ENCODE results near the gene ZNF225. TPM values are rescaled to one million over a fixed set of nuclear protein-coding genes. Genes with fewer than 3 reads are reported as not detected.

ZNF225 gene
- total RNA-seq, 4 donors from 2014 or later = 3.3 to 6.2 (median 3.9) TPM

GRCh38 chr19:44072543-44073401, 40.4 kb upstream of the ZNF225 start:
- DNase-seq (ENCODE audit: extremely low spot score) = no peak
- Histone ChIP-seq H3K4me3 (peak overlapping the region; percentile 54 to 75 (median 74)), H3K9me3 (peaks cover 0 to 18% (median 8%) of the 10 kb centered on the region in 4 donors), H3K27me3 (no peaks in the 10 kb centered on the region), H3K27ac (replicated peaks in 1 of 4) (peak overlapping the region in 3 of 4 donors; percentile 53 to 70 (median 61)), H3K4me1 (peaks cover 13 to 20% (median 16%) of the 10 kb centered on the region in 4 donors), H3K36me3 (peaks cover 0 to 17% (median 12%) of the 10 kb centered on the region in 4 donors)
- WGBS = 21% methylated on average over 18 of the region's 18 CpGs
- intact Hi-C loops (cut with DNase I) = loop anchor here (2.0 to 5.0 kb wide), 2 partner anchors 22 to 40 kb away; partner anchors contain the start of genes ZNF224 and ZNF225
- TF ChIP-seq CTCF (IDR thresholded peaks at IDR 0.05) (no peak), EP300 (IDR thresholded peaks at IDR 0.05) (no peak), POLR2AphosphoS5 (IDR thresholded peaks at IDR 0.05) (no peak), POLR2A (IDR thresholded peaks at IDR 0.05; ENCODE audit: low read depth) (no peak)

GRCh38 chr19:44076325-44076724, 36.9 kb upstream of the ZNF225 start:
- H3K36me3 ChIP-seq = peaks cover 8 to 47% (median 31%) of the 10 kb centered on the region in 4 donors
- 90% methylated on average over 2 of the region's 2 CpGs for WGBS
- H3K9me3 ChIP-seq = no peaks in the 10 kb centered on the region
- TF ChIP-seq CTCF (IDR thresholded peaks at IDR 0.05) (no peak), POLR2AphosphoS5 (IDR thresholded peaks at IDR 0.05) (no peak), POLR2A (IDR thresholded peaks at IDR 0.05; ENCODE audit: low read depth) (no peak), EP300 (IDR thresholded peaks at IDR 0.05) (no peak)
- H3K27me3 ChIP-seq = no peaks in the 10 kb centered on the region
- peaks cover 10 to 18% (median 16%) of the 10 kb centered on the region in 4 donors for H3K4me1 ChIP-seq
- intact Hi-C loops (cut with DNase I) = no loop called here
- H3K27ac ChIP-seq (replicated peaks in 1 of 4) = no peak overlapping the region
- no peak for DNase-seq (ENCODE audit: extremely low spot score)
- no peak overlapping the region for H3K4me3 ChIP-seq

- DNase-seq (ENCODE audit: extremely low spot score) = no peak
- H3K36me3 ChIP-seq = peaks cover under 1 to 23% (median 6%) of the 10 kb centered on the region in 4 donors
- H3K9me3 ChIP-seq = peaks cover 0 to 5% (median 0%) of the 10 kb centered on the region in 4 donors
- WGBS = 61% methylated on average over 4 of the region's 4 CpGs
- intact Hi-C loops (cut with DNase I) = no loop called here
- peaks cover 7 to 22% (median 17%) of the 10 kb centered on the region in 4 donors for H3K4me1 ChIP-seq
- TF ChIP-seq EP300 (IDR thresholded peaks at IDR 0.05) (no peak), POLR2A (IDR thresholded peaks at IDR 0.05; ENCODE audit: low read depth) (no peak), CTCF (IDR thresholded peaks at IDR 0.05) (no peak), POLR2AphosphoS5 (IDR thresholded peaks at IDR 0.05) (no peak)
- H3K27ac ChIP-seq (replicated peaks in 1 of 4) = no peak overlapping the region
- no peak overlapping the region for H3K4me3 ChIP-seq
- no peaks in the 10 kb centered on the region for H3K27me3 ChIP-seq
Measured at GRCh38 chr19:44092108-44092507, 21.1 kb upstream of the ZNF225 start.

- TF ChIP-seq EP300 (IDR thresholded peaks at IDR 0.05) = no peak
- TF ChIP-seq POLR2AphosphoS5 (IDR thresholded peaks at IDR 0.05) = peak; percentile 77 to 79
- DNase-seq (ENCODE audit: extremely low spot score) = peak; percentile 97
- Histone ChIP-seq H3K27ac (replicated peaks in 1 of 4) (peak within 1 kb of the TSS; percentile 68 to 79 (median 78)), H3K4me1 (peaks cover 7 to 22% (median 17%) of the 10 kb centered on the region in 4 donors), H3K36me3 (peaks cover 15 to 28% (median 24%) of the 10 kb centered on the region in 4 donors), H3K27me3 (no peaks in the 10 kb centered on the region), H3K9me3 (peaks cover 0 to 5% (median 0%) of the 10 kb centered on the region in 4 donors), H3K4me3 (peak within 1 kb of the TSS; percentile 59 to 76 (median 72))
- under 1% methylated on average over 40 of the region's 50 CpGs for WGBS
- intact Hi-C loops (cut with DNase I) = loop anchor here (2.0 kb wide), 2 partner anchors 19 to 21 kb away; partner anchors contain the start of genes ZNF225 and ZNF284
Measured at GRCh38 chr19:44093931-44094765, 19.1 kb upstream of the ZNF225 start, which contains the start of gene ZNF224. Gene ZNF224 (plus strand): TSS chr19:44094361. CDS start chr19:44097874, 3,513 bp downstream.

Data from esophagus muscularis mucosa (tissue), 4 donors.